Endothelial cell of umbilical vein (primary cell): Measurements from ENCODE around the gene SH3BP1. TPM values are rescaled to one million over a fixed set of nuclear protein-coding genes. Genes with fewer than 3 reads are reported as not detected.

ENCODE experiments used
- BruUV-seq: library from RNA; stranded (reverse); fragments of 400-500 nt; replicated peaks from 2 replicates; lab custom pipeline; 2021; lab: Mats Ljungman, UMichigan
- CTCF ChIA-PET: fragments of 300-600, 350-600 bp; sonication (Branson Sonifier 250); formaldehyde crosslinking; loops from one replicate; lab custom pipeline; 2021; ENCODE audit warnings: antibody characterized with exemption, inconsistent platforms; lab: Charles Lee
- POLR2A ChIA-PET: fragments of 300-600, 350-600 bp; sonication (Branson Sonifier 250); formaldehyde crosslinking; loops from one replicate; lab custom pipeline; 2021; ENCODE audit warnings: antibody characterized with exemption, inconsistent platforms; lab: Charles Lee
- DNase-seq: peaks from one replicate; pipeline ENCODE4 v3.0.0-alpha.2; 2011; ENCODE audit warnings: low read depth, low spot score
- FAIRE-seq: peaks from 2 replicates; lab custom pipeline; 2011; peaks lifted over from hg19 to GRCh38; lab: Jason Lieb, UNC
- H2AFZ ChIP-seq: 2 replicates; pipeline ENCODE4 v1.6.0; 2012; ENCODE audit warnings: low read depth, low read length, control low read depth, inconsistent platforms
- H3K27ac ChIP-seq: 2 replicates; pipeline ENCODE4 v1.5.1; 2011; ENCODE audit warnings: low read depth, mild to moderate bottlenecking, control low read depth, low read length, moderate library complexity; ENCODE audit not compliant: insufficient read depth
- H3K27me3 ChIP-seq, 2 experiments: 2 replicates each; pipeline versions ENCODE4 v1.6.0 to v1.6.1; 2011; ENCODE audit warnings: low read length in 2 of 2, mixed read lengths in 1 of 2; ENCODE audit not compliant: control insufficient read depth in 2 of 2, insufficient read depth in 2 of 2
- H3K36me3 ChIP-seq, 2 experiments: 2 replicates in 1 of 2; 3 replicates in 1 of 2; pipeline ENCODE4 v1.5.1; 2011; ENCODE audit warnings: low read length in 2 of 2, mild to moderate bottlenecking in 1 of 2, moderate library complexity in 1 of 2; ENCODE audit not compliant: control insufficient read depth in 2 of 2, insufficient read depth in 2 of 2; ENCODE audit errors: extremely low read depth in 1 of 2
- H3K4me1 ChIP-seq: 3 replicates; pipeline ENCODE4 v1.5.1; 2011; ENCODE audit warnings: mild to moderate bottlenecking, low read length; ENCODE audit not compliant: control insufficient read depth, insufficient read depth; ENCODE audit errors: extremely low read depth
- H3K4me2 ChIP-seq: 2 replicates; pipeline ENCODE4 v1.6.1; 2011; ENCODE audit warnings: low read length, control low read depth, mixed read lengths; ENCODE audit not compliant: insufficient read depth
- H3K4me3 ChIP-seq, 3 experiments: fragments of 200-600 bp in 1 of 3; sonication (generic), shearing (Covaris generic) in 1 of 3; replicated peaks in 1 of 3; 2 replicates each; pipeline ENCODE4 v1.5.1; 2011 to 2016; ENCODE audit warnings: control low read depth in 3 of 3, low read length in 3 of 3, mild to moderate bottlenecking in 2 of 3, inconsistent platforms in 1 of 3, low read depth in 1 of 3, moderate library complexity in 1 of 3; ENCODE audit not compliant: insufficient read depth in 1 of 3
- H3K79me2 ChIP-seq: 2 replicates; pipeline ENCODE4 v1.6.0; 2012; ENCODE audit warnings: low read length, inconsistent platforms; ENCODE audit not compliant: control insufficient read depth, insufficient read depth
- H3K9ac ChIP-seq: replicated peaks from 2 replicates; pipeline ENCODE3; 2011; ENCODE audit warnings: low read length, control low read depth; ENCODE audit not compliant: insufficient read depth; ENCODE audit errors: extremely low read depth
- H3K9me1 ChIP-seq: replicated peaks from 3 replicates; pipeline ENCODE4 v1.6.0; 2011; ENCODE audit warnings: mild to moderate bottlenecking, low read length; ENCODE audit not compliant: control insufficient read depth, insufficient read depth; ENCODE audit errors: extremely low read depth
- H3K9me3 ChIP-seq: replicated peaks from 2 replicates; pipeline ENCODE4 v1.5.1; 2012; ENCODE audit warnings: low read length, inconsistent platforms; ENCODE audit not compliant: control insufficient read depth, insufficient read depth
- H4K20me1 ChIP-seq: replicated peaks from 2 replicates; pipeline ENCODE3; 2011; ENCODE audit warnings: mild to moderate bottlenecking, low read length; ENCODE audit not compliant: control insufficient read depth, insufficient read depth; ENCODE audit errors: extremely low read depth
- EZH2 ChIP-seq: IDR thresholded peaks from 2 replicates; pipeline ENCODE4 v1.6.1; 2012; ENCODE audit warnings: borderline replicate concordance, low read depth, mild to moderate bottlenecking, moderate library complexity, low read length, inconsistent platforms; ENCODE audit not compliant: severe bottlenecking
- FOS ChIP-seq: IDR thresholded peaks from 2 replicates; pipeline ENCODE4 v1.6.1; 2011; ENCODE audit warnings: mild to moderate bottlenecking, low read length, moderate library complexity, borderline replicate concordance; ENCODE audit not compliant: insufficient read depth
- GATA2 ChIP-seq: IDR thresholded peaks from 2 replicates; pipeline ENCODE4 v1.7.0; 2011; ENCODE audit warnings: low read depth, mild to moderate bottlenecking, moderate library complexity, mixed read lengths, low read length; ENCODE audit not compliant: insufficient read length, insufficient read depth
- JUN ChIP-seq: IDR thresholded peaks from 2 replicates; pipeline ENCODE4 v1.6.1; 2011; ENCODE audit warnings: borderline replicate concordance, low read depth; ENCODE audit not compliant: insufficient read length, insufficient read depth
- MAX ChIP-seq: IDR thresholded peaks from 2 replicates; pipeline ENCODE4 v1.6.1; 2011; ENCODE audit not compliant: insufficient read depth, insufficient read length
- MYC ChIP-seq: IDR thresholded peaks from one replicate; pipeline ENCODE4 v1.6.1; 2011; ENCODE audit warnings: mild to moderate bottlenecking, low read depth, low read length
- POLR2A ChIP-seq: IDR thresholded peaks from 2 replicates; pipeline ENCODE4 v1.6.1; 2012; ENCODE audit warnings: low read depth, mild to moderate bottlenecking, control low read depth, low read length
- POLR2AphosphoS5 ChIP-seq: IDR thresholded peaks from 2 replicates; pipeline ENCODE4 v1.6.1; 2012; ENCODE audit warnings: low read depth, mild to moderate bottlenecking, control low read depth, low read length, moderate library complexity; ENCODE audit not compliant: insufficient read depth
- dilution Hi-C: fragments of 300-500 bp; cut with MboI; formaldehyde crosslinking; loops from one replicate; pipeline ENCODE4 v1.15.0; 2019; ENCODE audit warnings: low sequenced_read_pairs; ENCODE audit not compliant: extremely low pct_ligation_motif_present
- intact Hi-C: fragments of 100-400 bp; cut with micrococcal nuclease; formaldehyde crosslinking; loops from one replicate; pipeline ENCODE4 v1.10.0; 2022
- polyA plus RNA-seq, 4 experiments: library from polyadenylated mRNA; depleted of rRNA in 3 of 4; stranded (reverse) in 3 of 4; unstranded in 1 of 4; fragments of >200 nt; gene quantifications; 2 replicates each; pipeline versions ENCODE4 v1.2.1 to v1.2.3, GENCODE V29; 2011 to 2012; ENCODE audit warnings: missing spikeins in 1 of 4
- total RNA-seq: library from RNA; stranded (reverse); gene quantifications from 2 replicates; pipeline ENCODE4 v1.2.3, GENCODE V29; 2021
- TF ChIP-seq, protein P1 (sequence below), 2 donors: IDR thresholded peaks; 1 replicate in 1 of 2; 2 replicates in 1 of 2; pipeline ENCODE4 v1.5.1; 2011; ENCODE audit warnings: low read length in 2 of 2, mild to moderate bottlenecking in 2 of 2, moderate library complexity in 2 of 2, control low read depth in 1 of 2, inconsistent platforms in 1 of 2, low read depth in 1 of 2; ENCODE audit not compliant: insufficient read depth in 1 of 2; ENCODE audit errors: extremely low read depth in 1 of 2

The SH3BP1 gene
- total and polyA plus RNA-seq, 2 donors (not counting 3 experiments of a cell fraction or from before 2014, with no cell fraction given), result 2.3 to 4.3 TPM

GRCh38 chr22:37624017-37624365 is 15.5 kb upstream of the SH3BP1 start:
- DNase-seq (no peak), FAIRE-seq (no peak)
- Histone ChIP-seq H2AFZ (no peak overlapping the region), H3K9me1 (no peaks in the 10 kb centered on the region), H3K9ac (no peak overlapping the region), H3K4me3 (no peak overlapping the region), H3K27ac (no peak overlapping the region), H4K20me1 (no peaks in the 10 kb centered on the region), H3K4me1 (peaks cover 7% of the 10 kb centered on the region), H3K79me2 (no peaks in the 10 kb centered on the region), H3K9me3 (no peaks in the 10 kb centered on the region), H3K4me2 (no peak overlapping the region), H3K27me3 (no peaks in the 10 kb centered on the region), H3K36me3 (peaks cover 3 to 14% of the 10 kb centered on the region in 2 experiments)
- dilution Hi-C loops (no loop called here), intact Hi-C loops (no loop called here)
- BruUV-seq, result no TSS peak
- CTCF ChIA-PET, result interaction anchor here (0.7 kb wide), 1 partner anchor 169 kb away, joined by 3 read pairs; no protein-coding TSS in a partner anchor
- TF ChIP-seq MYC (no peak), JUN (no peak), MAX (no peak), FOS (no peak), POLR2AphosphoS5 (no peak), POLR2A (no peak), EZH2 (no peak), GATA2 (no peak)
- TF ChIP-seq, protein P1, sequence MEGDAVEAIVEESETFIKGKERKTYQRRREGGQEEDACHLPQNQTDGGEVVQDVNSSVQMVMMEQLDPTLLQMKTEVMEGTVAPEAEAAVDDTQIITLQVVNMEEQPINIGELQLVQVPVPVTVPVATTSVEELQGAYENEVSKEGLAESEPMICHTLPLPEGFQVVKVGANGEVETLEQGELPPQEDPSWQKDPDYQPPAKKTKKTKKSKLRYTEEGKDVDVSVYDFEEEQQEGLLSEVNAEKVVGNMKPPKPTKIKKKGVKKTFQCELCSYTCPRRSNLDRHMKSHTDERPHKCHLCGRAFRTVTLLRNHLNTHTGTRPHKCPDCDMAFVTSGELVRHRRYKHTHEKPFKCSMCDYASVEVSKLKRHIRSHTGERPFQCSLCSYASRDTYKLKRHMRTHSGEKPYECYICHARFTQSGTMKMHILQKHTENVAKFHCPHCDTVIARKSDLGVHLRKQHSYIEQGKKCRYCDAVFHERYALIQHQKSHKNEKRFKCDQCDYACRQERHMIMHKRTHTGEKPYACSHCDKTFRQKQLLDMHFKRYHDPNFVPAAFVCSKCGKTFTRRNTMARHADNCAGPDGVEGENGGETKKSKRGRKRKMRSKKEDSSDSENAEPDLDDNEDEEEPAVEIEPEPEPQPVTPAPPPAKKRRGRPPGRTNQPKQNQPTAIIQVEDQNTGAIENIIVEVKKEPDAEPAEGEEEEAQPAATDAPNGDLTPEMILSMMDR (IDR thresholded peaks at IDR 0.05; ENCODE audit: extremely low read depth in 1 of 2, insufficient read depth in 1 of 2, low read depth in 1 of 2, low read length in 2 of 2), result no peak
- POLR2A ChIA-PET, result no interaction called here
